HepG2 (cell line): Measurements from ENCODE around the gene PKD1L1. TPM values are rescaled to one million over a fixed set of nuclear protein-coding genes. Genes with fewer than 3 reads are reported as not detected.

Source experiments
- GPN1 ChIP-seq: sonication (generic); formaldehyde crosslinking; IDR thresholded peaks from 2 replicates; pipeline ENCODE4 v1.5.1; 2020; ENCODE audit warnings: missing genetic modification reagents, borderline replicate concordance
- ISL2 ChIP-seq: sonication (generic); formaldehyde crosslinking; IDR thresholded peaks from 2 replicates; pipeline ENCODE4 v1.5.0; 2020; ENCODE audit warnings: missing genetic modification reagents
- JUND ChIP-seq: sonication (generic); formaldehyde crosslinking; IDR thresholded peaks from 2 replicates; pipeline ENCODE4 v1.8.0; 2022; ENCODE audit warnings: mild to moderate bottlenecking, missing genetic modification reagents
- KAT2B ChIP-seq: fragments of 150-350 bp; IDR thresholded peaks from 2 replicates; pipeline ENCODE4 v1.6.1; 2014; ENCODE audit warnings: low read depth, low read length, borderline replicate concordance
- PCBP1 ChIP-seq: fragments of 200-400 bp; formaldehyde crosslinking; IDR thresholded peaks from 2 replicates; pipeline ENCODE4 v1.6.1; 2017; ENCODE audit warnings: mild to moderate bottlenecking, low read depth, low read length, borderline replicate concordance
- PHF21A ChIP-seq: sonication (generic); formaldehyde crosslinking; IDR thresholded peaks from 2 replicates; pipeline ENCODE4 v1.5.0; 2020; ENCODE audit warnings: mild to moderate bottlenecking, missing genetic modification reagents
- RFX1 ChIP-seq: fragments of 450-650 bp; IDR thresholded peaks from 2 replicates; pipeline ENCODE4 v1.6.1; 2017
- SETDB1 ChIP-seq: sonication (generic); formaldehyde crosslinking; IDR thresholded peaks from 2 replicates; pipeline ENCODE4 v1.5.1; 2020; ENCODE audit warnings: missing genetic modification reagents, mild to moderate bottlenecking, borderline replicate concordance
- TBX2 ChIP-seq: sonication (generic); formaldehyde crosslinking; IDR thresholded peaks from 2 replicates; pipeline ENCODE4 v1.5.0; 2020; ENCODE audit warnings: missing genetic modification reagents, mild to moderate bottlenecking, borderline replicate concordance
- ZBTB7B ChIP-seq: sonication (generic); formaldehyde crosslinking; IDR thresholded peaks from 2 replicates; pipeline ENCODE4 v1.4.0; 2020; ENCODE audit warnings: missing genetic modification reagents
- ZNF253 ChIP-seq: sonication (generic); formaldehyde crosslinking; IDR thresholded peaks from 2 replicates; pipeline ENCODE4 v1.8.0; 2022; ENCODE audit warnings: mild to moderate bottlenecking, missing genetic modification reagents, borderline replicate concordance
- ZNF331 ChIP-seq: sonication (generic); formaldehyde crosslinking; IDR thresholded peaks from 2 replicates; pipeline ENCODE4 v1.4.0; 2020; ENCODE audit warnings: missing genetic modification reagents
- ZNF382 ChIP-seq: sonication (generic); formaldehyde crosslinking; IDR thresholded peaks from 2 replicates; pipeline ENCODE4 v1.5.0; 2020; ENCODE audit warnings: missing genetic modification reagents, mild to moderate bottlenecking, borderline replicate concordance
- ZNF431 ChIP-seq: sonication (generic); formaldehyde crosslinking; IDR thresholded peaks from 2 replicates; pipeline ENCODE4 v1.9.0; 2022; ENCODE audit warnings: missing genetic modification reagents, low read depth, mild to moderate bottlenecking, borderline replicate concordance
- ZNF564 ChIP-seq: sonication (generic); formaldehyde crosslinking; IDR thresholded peaks from 2 replicates; pipeline ENCODE4 v1.8.1; 2023; ENCODE audit warnings: mild to moderate bottlenecking, missing genetic modification reagents
- ZNF878 ChIP-seq: sonication (generic); formaldehyde crosslinking; IDR thresholded peaks from 2 replicates; pipeline ENCODE4 v1.8.1; 2023; ENCODE audit warnings: mild to moderate bottlenecking, missing genetic modification reagents, moderate library complexity
- polyA plus RNA-seq, 8 experiments: library from polyadenylated mRNA; depleted of rRNA in 3 of 8; stranded (reverse) in 7 of 8; unstranded in 1 of 8; fragments of >200 nt; fragmentation: Illumina TruSeq in 4 of 8; extraction: Trizol in 4 of 8; gene quantifications; 2 replicates each; pipeline versions ENCODE4 v1.2.1 to v1.2.3, GENCODE V29; 2011 to 2016; ENCODE audit warnings: low read depth in 4 of 8, missing spikeins in 1 of 8, mixed read lengths in 1 of 8; ENCODE audit not compliant: insufficient read depth in 1 of 8
- total RNA-seq, 5 experiments: library from RNA; depleted of rRNA; stranded (reverse); fragments of >200 nt; fragmentation: Illumina TruSeq; extraction: Trizol; gene quantifications; 2 replicates each; pipeline ENCODE4 v1.2.3, GENCODE V29; 2016; ENCODE audit warnings: low read depth in 1 of 5
- TF ChIP-seq, protein P1 (sequence below): sonication (generic); formaldehyde crosslinking; IDR thresholded peaks from 2 replicates; pipeline ENCODE4 v1.4.0; 2020; ENCODE audit warnings: mild to moderate bottlenecking, missing genetic modification reagents
- TF ChIP-seq, protein P2 (sequence below): sonication (generic); formaldehyde crosslinking; IDR thresholded peaks from 2 replicates; pipeline ENCODE4 v1.4.0; 2020; ENCODE audit warnings: missing genetic modification reagents, mild to moderate bottlenecking, borderline replicate concordance
- TF ChIP-seq, protein P3 (sequence below): sonication (generic); formaldehyde crosslinking; IDR thresholded peaks from 2 replicates; pipeline ENCODE4 v1.4.0; 2020; ENCODE audit warnings: low read depth, mild to moderate bottlenecking, missing genetic modification reagents
- TF ChIP-seq, protein P4 (sequence below): sonication (generic); formaldehyde crosslinking; IDR thresholded peaks from 2 replicates; pipeline ENCODE4 v1.5.0; 2020; ENCODE audit warnings: missing genetic modification reagents, mild to moderate bottlenecking, borderline replicate concordance
- TF ChIP-seq, protein P5 (sequence below): sonication (generic); formaldehyde crosslinking; IDR thresholded peaks from 2 replicates; pipeline ENCODE4 v1.4.0; 2020; ENCODE audit warnings: missing genetic modification reagents, borderline replicate concordance

Gene PKD1L1
- total and polyA plus RNA-seq, 2 of the 13 experiments (the other 11 are each of a cell fraction or from before 2014, with no cell fraction given), result 0.01 TPM; not detected in 1

DNA sequence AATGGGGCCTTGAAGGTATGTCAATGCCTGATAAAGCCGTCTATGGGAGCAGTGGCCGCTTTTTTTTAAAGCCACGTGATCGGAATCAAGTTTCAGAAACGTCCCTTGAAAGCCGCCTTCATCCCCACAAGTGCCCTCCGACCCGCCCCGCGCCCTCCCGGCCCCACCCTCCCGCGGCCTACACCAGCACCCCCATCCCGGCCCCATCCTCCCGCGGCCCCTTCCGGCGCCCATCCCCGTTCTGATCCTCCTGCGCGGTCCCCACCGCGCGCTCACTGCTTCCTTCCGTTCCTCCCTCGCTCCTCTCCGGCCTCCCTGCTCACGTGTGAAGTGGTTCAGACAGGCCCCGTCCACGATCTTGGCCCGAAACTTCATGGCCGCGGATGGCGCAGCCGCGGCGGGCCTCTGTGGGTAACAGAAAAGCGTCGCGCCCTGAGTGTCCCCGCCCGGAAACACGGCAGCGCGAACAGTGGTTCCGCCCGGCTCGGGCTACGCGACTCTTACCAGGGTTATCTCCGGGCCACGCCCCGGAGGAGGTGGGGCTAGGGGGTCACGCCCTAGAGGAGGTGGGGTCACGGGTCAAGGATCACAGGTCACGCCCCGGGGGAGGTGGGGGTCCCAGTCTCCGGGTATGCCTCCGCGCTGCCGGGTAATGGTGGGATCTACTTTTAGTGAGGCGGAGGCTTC lies 31.0 kb upstream of the PKD1L1 start, which contains the start of gene HUS1 (continued):
- TF ChIP-seq ZNF253 (CRISPR knock-in tag) (no peak), ZNF331 (CRISPR knock-in tag) (peak; percentile 84), ISL2 (peak; percentile 70; the same call in 1 of the 2 replicates), ZNF878 (CRISPR knock-in tag) (0 out of 2 replicates have a peak, but pooled peaks have one; percentile 54), JUND (CRISPR knock-in tag) (peak; percentile 49; the same call in 1 of the 2 replicates), PCBP1 (peak; percentile 89; the same call in 1 of the 2 replicates), GPN1 (CRISPR knock-in tag) (peak; percentile 69; the same call in 1 of the 2 replicates), RFX1 (no peak), ZBTB7B (CRISPR knock-in tag) (peak; percentile 83; the same call in 1 of the 2 replicates), ZNF564 (CRISPR knock-in tag) (no peak; the same call in 1 of the 2 replicates), KAT2B (no peak), TBX2 (CRISPR knock-in tag) (peak; percentile 73; the same call in 1 of the 2 replicates), ZNF382 (CRISPR knock-in tag) (no peak), ZNF431 (peak; percentile 87; the same call in 1 of the 2 replicates), SETDB1 (no peak), PHF21A (peak; percentile 76)
- TF ChIP-seq, protein P1, sequence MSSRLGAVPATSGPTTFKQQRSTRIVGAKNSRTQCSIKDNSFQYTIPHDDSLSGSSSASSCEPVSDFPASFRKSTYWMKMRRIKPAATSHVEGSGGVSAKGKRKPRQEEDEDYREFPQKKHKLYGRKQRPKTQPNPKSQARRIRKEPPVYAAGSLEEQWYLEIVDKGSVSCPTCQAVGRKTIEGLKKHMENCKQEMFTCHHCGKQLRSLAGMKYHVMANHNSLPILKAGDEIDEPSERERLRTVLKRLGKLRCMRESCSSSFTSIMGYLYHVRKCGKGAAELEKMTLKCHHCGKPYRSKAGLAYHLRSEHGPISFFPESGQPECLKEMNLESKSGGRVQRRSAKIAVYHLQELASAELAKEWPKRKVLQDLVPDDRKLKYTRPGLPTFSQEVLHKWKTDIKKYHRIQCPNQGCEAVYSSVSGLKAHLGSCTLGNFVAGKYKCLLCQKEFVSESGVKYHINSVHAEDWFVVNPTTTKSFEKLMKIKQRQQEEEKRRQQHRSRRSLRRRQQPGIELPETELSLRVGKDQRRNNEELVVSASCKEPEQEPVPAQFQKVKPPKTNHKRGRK (CRISPR knock-in tag), result no peak
- TF ChIP-seq, protein P2, sequence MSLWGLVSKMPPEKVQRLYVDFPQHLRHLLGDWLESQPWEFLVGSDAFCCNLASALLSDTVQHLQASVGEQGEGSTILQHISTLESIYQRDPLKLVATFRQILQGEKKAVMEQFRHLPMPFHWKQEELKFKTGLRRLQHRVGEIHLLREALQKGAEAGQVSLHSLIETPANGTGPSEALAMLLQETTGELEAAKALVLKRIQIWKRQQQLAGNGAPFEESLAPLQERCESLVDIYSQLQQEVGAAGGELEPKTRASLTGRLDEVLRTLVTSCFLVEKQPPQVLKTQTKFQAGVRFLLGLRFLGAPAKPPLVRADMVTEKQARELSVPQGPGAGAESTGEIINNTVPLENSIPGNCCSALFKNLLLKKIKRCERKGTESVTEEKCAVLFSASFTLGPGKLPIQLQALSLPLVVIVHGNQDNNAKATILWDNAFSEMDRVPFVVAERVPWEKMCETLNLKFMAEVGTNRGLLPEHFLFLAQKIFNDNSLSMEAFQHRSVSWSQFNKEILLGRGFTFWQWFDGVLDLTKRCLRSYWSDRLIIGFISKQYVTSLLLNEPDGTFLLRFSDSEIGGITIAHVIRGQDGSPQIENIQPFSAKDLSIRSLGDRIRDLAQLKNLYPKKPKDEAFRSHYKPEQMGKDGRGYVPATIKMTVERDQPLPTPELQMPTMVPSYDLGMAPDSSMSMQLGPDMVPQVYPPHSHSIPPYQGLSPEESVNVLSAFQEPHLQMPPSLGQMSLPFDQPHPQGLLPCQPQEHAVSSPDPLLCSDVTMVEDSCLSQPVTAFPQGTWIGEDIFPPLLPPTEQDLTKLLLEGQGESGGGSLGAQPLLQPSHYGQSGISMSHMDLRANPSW (CRISPR knock-in tag), result no peak
- TF ChIP-seq, protein P3, sequence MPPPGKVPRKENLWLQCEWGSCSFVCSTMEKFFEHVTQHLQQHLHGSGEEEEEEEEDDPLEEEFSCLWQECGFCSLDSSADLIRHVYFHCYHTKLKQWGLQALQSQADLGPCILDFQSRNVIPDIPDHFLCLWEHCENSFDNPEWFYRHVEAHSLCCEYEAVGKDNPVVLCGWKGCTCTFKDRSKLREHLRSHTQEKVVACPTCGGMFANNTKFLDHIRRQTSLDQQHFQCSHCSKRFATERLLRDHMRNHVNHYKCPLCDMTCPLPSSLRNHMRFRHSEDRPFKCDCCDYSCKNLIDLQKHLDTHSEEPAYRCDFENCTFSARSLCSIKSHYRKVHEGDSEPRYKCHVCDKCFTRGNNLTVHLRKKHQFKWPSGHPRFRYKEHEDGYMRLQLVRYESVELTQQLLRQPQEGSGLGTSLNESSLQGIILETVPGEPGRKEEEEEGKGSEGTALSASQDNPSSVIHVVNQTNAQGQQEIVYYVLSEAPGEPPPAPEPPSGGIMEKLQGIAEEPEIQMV (CRISPR knock-in tag), result peak; percentile 84
- TF ChIP-seq, protein P4, sequence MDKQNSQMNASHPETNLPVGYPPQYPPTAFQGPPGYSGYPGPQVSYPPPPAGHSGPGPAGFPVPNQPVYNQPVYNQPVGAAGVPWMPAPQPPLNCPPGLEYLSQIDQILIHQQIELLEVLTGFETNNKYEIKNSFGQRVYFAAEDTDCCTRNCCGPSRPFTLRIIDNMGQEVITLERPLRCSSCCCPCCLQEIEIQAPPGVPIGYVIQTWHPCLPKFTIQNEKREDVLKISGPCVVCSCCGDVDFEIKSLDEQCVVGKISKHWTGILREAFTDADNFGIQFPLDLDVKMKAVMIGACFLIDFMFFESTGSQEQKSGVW (CRISPR knock-in tag), result no peak
- TF ChIP-seq, protein P5, sequence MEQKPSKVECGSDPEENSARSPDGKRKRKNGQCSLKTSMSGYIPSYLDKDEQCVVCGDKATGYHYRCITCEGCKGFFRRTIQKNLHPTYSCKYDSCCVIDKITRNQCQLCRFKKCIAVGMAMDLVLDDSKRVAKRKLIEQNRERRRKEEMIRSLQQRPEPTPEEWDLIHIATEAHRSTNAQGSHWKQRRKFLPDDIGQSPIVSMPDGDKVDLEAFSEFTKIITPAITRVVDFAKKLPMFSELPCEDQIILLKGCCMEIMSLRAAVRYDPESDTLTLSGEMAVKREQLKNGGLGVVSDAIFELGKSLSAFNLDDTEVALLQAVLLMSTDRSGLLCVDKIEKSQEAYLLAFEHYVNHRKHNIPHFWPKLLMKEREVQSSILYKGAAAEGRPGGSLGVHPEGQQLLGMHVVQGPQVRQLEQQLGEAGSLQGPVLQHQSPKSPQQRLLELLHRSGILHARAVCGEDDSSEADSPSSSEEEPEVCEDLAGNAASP (CRISPR knock-in tag), result peak; percentile 84
